ENCODE results near the gene CST6. TPM values are rescaled to one million over a fixed set of nuclear protein-coding genes. Genes with fewer than 3 reads are reported as not detected.

Gene CST6
- total and polyA plus RNA-seq, 2 of the 4 experiments (the other 2 are of a cell fraction), result 0.54 to 3.0 TPM

DNA sequence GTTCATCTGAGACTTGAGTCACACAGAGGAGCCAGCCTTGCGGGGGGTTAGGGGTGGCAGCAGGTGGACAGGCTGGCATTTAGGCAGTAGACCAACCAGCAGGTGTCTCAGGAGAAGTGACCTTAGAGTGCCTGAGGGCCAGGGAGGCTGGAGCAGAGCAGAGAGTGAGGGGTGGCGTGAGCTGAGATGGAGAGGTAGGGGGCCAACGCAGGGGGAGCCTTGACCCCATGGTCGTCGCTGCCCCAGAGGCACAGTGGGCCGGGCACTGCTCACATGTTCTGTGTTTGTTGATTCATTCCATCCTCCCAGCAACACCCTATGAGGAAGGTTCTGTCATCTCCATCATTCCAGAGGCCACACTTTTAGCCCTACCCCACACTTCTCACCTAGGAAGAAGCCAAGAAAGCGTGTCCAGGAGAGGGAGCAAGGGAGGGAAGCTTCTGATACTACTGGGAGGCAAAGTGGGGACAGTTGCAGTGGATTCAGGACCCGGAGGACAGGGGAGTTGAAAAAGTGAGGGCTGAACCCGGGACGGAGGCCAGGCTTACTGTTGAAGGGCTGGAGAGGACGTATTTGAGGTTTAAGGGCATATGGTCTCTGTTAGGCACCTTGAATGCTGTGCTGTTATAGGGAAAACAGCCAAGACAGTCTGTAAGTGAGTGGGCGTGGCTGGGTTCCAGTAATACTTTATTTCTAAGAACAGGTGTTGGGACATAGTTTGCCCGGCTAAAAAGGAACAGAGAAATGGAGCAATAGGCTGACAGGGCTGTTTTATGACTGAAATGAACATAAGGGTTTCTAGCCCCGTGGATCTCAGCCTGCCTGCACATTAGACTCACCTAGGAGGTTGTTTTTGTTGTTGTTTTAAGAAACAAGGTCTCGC, 43.0 kb upstream of the CST6 start:
- intact Hi-C loops (cut with micrococcal nuclease), result no loop called here
- TF ChIP-seq RFX5 (IDR thresholded peaks at IDR 0.05; ENCODE audit: low read depth, low read length) (no peak), CEBPB (IDR thresholded peaks at IDR 0.05; ENCODE audit: low read depth, low read length) (no peak), CHD1 (IDR thresholded peaks at IDR 0.05; ENCODE audit: low read depth, low read length) (no peak), POLR2A (IDR thresholded peaks at IDR 0.05; ENCODE audit: low read depth, low read length) (no peak), MAFK (IDR thresholded peaks at IDR 0.05; ENCODE audit: low read depth, low read length) (no peak), SMC3 (IDR thresholded peaks at IDR 0.05; ENCODE audit: low read depth, low read length) (no peak), BHLHE40 (IDR thresholded peaks at IDR 0.05; ENCODE audit: low read depth, low read length) (no peak), RCOR1 (IDR thresholded peaks at IDR 0.05; ENCODE audit: insufficient replicate concordance, low read length) (no peak), FOS (IDR thresholded peaks at IDR 0.05; ENCODE audit: low read depth, low read length) (no peak), NFE2L2 (IDR thresholded peaks at IDR 0.05; ENCODE audit: low read depth, low read length) (no peak), RAD21 (IDR thresholded peaks at IDR 0.05; ENCODE audit: low read length) (no peak), MAZ (IDR thresholded peaks at IDR 0.05; ENCODE audit: borderline replicate concordance, low read depth, low read length) (no peak)
- TF ChIP-seq, protein P1, sequence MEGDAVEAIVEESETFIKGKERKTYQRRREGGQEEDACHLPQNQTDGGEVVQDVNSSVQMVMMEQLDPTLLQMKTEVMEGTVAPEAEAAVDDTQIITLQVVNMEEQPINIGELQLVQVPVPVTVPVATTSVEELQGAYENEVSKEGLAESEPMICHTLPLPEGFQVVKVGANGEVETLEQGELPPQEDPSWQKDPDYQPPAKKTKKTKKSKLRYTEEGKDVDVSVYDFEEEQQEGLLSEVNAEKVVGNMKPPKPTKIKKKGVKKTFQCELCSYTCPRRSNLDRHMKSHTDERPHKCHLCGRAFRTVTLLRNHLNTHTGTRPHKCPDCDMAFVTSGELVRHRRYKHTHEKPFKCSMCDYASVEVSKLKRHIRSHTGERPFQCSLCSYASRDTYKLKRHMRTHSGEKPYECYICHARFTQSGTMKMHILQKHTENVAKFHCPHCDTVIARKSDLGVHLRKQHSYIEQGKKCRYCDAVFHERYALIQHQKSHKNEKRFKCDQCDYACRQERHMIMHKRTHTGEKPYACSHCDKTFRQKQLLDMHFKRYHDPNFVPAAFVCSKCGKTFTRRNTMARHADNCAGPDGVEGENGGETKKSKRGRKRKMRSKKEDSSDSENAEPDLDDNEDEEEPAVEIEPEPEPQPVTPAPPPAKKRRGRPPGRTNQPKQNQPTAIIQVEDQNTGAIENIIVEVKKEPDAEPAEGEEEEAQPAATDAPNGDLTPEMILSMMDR (conservative IDR thresholded peaks at IDR 0.05; ENCODE audit: low read depth, low read length), result no peak
- TF ChIP-seq, protein P2, sequence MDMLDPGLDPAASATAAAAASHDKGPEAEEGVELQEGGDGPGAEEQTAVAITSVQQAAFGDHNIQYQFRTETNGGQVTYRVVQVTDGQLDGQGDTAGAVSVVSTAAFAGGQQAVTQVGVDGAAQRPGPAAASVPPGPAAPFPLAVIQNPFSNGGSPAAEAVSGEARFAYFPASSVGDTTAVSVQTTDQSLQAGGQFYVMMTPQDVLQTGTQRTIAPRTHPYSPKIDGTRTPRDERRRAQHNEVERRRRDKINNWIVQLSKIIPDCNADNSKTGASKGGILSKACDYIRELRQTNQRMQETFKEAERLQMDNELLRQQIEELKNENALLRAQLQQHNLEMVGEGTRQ (IDR thresholded peaks at IDR 0.05; ENCODE audit: low read depth, low read length), result no peak
- TF ChIP-seq, protein P3, sequence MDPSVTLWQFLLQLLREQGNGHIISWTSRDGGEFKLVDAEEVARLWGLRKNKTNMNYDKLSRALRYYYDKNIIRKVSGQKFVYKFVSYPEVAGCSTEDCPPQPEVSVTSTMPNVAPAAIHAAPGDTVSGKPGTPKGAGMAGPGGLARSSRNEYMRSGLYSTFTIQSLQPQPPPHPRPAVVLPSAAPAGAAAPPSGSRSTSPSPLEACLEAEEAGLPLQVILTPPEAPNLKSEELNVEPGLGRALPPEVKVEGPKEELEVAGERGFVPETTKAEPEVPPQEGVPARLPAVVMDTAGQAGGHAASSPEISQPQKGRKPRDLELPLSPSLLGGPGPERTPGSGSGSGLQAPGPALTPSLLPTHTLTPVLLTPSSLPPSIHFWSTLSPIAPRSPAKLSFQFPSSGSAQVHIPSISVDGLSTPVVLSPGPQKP (IDR thresholded peaks at IDR 0.05; ENCODE audit: borderline replicate concordance, low read depth, low read length), result no peak

More for the DNA sequence above, 43.0 kb upstream of the CST6 start:
- ChIA-PET CTCF (no interaction called here), POLR2A (ENCODE audit: unreplicated experiment) (no interaction called here)
- Histone ChIP-seq H3K9ac (ENCODE audit: low read depth, low read length) (no peak overlapping the region), H3K27me3 (ENCODE audit: control insufficient read depth, insufficient read depth, low read length) (no peaks in the 10 kb centered on the region), H2AFZ (replicated peaks; ENCODE audit: low read length, poor library complexity) (no peak overlapping the region), H3K36me3 (ENCODE audit: control insufficient read depth, insufficient read depth, low read length) (peaks cover 59% of the 10 kb centered on the region), H3K4me1 (ENCODE audit: control insufficient read depth, insufficient read depth, low read length) (0 out of 2 replicates have a peak, but pooled peaks cover 2% of the 10 kb centered on the region), H3K18ac (ENCODE audit: low read depth, low read length) (no peak overlapping the region), H2AK9ac (replicated peaks; ENCODE audit: low read depth, low read length, poor library complexity) (no peak overlapping the region), H2AK5ac (ENCODE audit: low read depth, low read length) (no peak overlapping the region), H2BK20ac (ENCODE audit: low read depth, low read length) (no peak overlapping the region), H3K79me1 (ENCODE audit: low read depth in 1 of 2, low read length in 2 of 2) (peaks cover 15 to 57% of the 10 kb centered on the region in 2 experiments), H2BK5ac (ENCODE audit: low read depth, low read length, poor library complexity, severe bottlenecking) (no peak overlapping the region), H3K27ac (ENCODE audit: insufficient read depth, low read length) (no peak overlapping the region), H3K56ac (ENCODE audit: extremely low read depth, insufficient read depth, low read length) (no peak overlapping the region), H3K9me1 (ENCODE audit: insufficient read depth, low read length) (no peaks in the 10 kb centered on the region), H3K9me3 (ENCODE audit: control insufficient read depth, insufficient read depth, low read length) (no peaks in the 10 kb centered on the region), H2BK120ac (ENCODE audit: low read depth, low read length) (no peak overlapping the region), H3K4me3 (ENCODE audit: insufficient read depth, low read depth, low read length) (no peak overlapping the region), H4K91ac (ENCODE audit: insufficient read depth, low read depth, low read length) (no peak overlapping the region), H3K4ac (ENCODE audit: low read depth, low read length) (no peak overlapping the region), H4K20me1 (ENCODE audit: insufficient read depth, low read length) (peaks cover 7% of the 10 kb centered on the region; the same call in 1 of the 2 replicates), H4K8ac (ENCODE audit: low read depth in 2 of 2, low read length in 2 of 2) (no peak overlapping the region), H2BK15ac (ENCODE audit: low read depth, low read length) (no peak overlapping the region), H3K23ac (ENCODE audit: low read depth, low read length) (no peak overlapping the region), H3K4me2 (ENCODE audit: low read depth, low read length) (no peak overlapping the region), H3K14ac (replicated peaks; ENCODE audit: low read depth, low read length) (no peak overlapping the region), H4K5ac (ENCODE audit: low read depth, low read length) (no peak overlapping the region)
- DNase-seq (no peak), ATAC-seq (ENCODE audit: low read depth) (no peak)
- in situ Hi-C loops (cut with MboI; ENCODE audit: low sequenced_read_pairs), result no loop called here
- 91% methylated on average over 5 of the region's 15 CpGs; no CpG with 5 or more reads in 1 of the 2 experiments for WGBS, 2 experiments (ENCODE audit: extremely low coverage in 2 of 2, insufficient read length in 1 of 2)
- BruUV-seq (replicated peaks), result no TSS peak
- dilution Hi-C loops (cut with HindIII; ENCODE audit: low sequenced_read_pairs, unreplicated experiment), result no loop called here

Measured in IMR-90 (cell line).